Gastrocnemius medialis (tissue), 4 donors: ENCODE results near the gene PINK1.

Source experiments
- POLR2A ChIP-seq, 2 donors: fragments of 450-650 bp; IDR thresholded peaks; one replicate each; pipeline ENCODE4 v1.6.1; 2017; ENCODE audit warnings: antibody characterized with exemption in 2 of 2, mild to moderate bottlenecking in 2 of 2, moderate library complexity in 2 of 2
- TF ChIP-seq, protein P1 (sequence below), 5 experiments: fragments of 450-650 bp in 3 of 5; fragments of 200-600 bp in 2 of 5; sonication (generic) in 2 of 5; IDR thresholded peaks in 4 of 5; conservative IDR thresholded peaks in 1 of 5; 1 replicate in 4 of 5; 2 replicates in 1 of 5; pipeline ENCODE4 v1.5.1; 2016 to 2019; ENCODE audit warnings: antibody characterized with exemption in 5 of 5, mild to moderate bottlenecking in 3 of 5, moderate library complexity in 3 of 5

DNA sequence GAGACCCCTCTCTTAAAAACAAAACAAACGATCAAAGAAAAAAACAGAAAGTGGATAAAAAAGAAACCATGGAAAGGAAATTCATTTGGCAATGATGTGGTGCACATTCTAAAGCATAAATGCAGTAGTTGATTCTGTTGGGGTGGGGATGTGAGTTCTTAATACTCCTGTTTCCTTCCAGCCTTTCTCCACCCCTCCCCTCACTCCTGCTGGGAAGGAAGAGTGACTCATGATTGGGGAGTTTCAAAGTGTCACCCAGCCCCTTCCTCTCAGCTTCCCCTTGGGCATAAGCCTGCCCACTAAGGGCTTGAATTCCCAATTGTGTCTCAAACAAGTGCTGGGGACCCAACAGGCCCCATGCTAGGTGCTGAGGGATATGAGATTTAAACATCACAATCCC is 6.7 kb upstream of the PINK1 start:
- TF ChIP-seq POLR2A (IDR thresholded peaks at IDR 0.05), result no peak
- TF ChIP-seq, protein P1, sequence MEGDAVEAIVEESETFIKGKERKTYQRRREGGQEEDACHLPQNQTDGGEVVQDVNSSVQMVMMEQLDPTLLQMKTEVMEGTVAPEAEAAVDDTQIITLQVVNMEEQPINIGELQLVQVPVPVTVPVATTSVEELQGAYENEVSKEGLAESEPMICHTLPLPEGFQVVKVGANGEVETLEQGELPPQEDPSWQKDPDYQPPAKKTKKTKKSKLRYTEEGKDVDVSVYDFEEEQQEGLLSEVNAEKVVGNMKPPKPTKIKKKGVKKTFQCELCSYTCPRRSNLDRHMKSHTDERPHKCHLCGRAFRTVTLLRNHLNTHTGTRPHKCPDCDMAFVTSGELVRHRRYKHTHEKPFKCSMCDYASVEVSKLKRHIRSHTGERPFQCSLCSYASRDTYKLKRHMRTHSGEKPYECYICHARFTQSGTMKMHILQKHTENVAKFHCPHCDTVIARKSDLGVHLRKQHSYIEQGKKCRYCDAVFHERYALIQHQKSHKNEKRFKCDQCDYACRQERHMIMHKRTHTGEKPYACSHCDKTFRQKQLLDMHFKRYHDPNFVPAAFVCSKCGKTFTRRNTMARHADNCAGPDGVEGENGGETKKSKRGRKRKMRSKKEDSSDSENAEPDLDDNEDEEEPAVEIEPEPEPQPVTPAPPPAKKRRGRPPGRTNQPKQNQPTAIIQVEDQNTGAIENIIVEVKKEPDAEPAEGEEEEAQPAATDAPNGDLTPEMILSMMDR (IDR thresholded peaks at IDR 0.05 in 4 of 5, conservative IDR thresholded peaks at IDR 0.05 in 1 of 5), result no peak
